SK-N-SH treated with all-trans-retinoic acid at 6 μM for 48 hours (cell line): ENCODE results near the gene DAB1.

Experiments
- ATAC-seq: fragments of 200-7000 bp; cut with Tn5 transposase; 3 replicates; pipeline ENCODE4 v1.9.1; 2020; ENCODE audit warnings: mild to moderate bottlenecking, moderate library complexity
- ARNTL ChIP-seq: fragments of 450-650 bp; formaldehyde crosslinking; IDR thresholded peaks from 2 replicates; pipeline ENCODE4 v1.5.0; 2020; ENCODE audit warnings: low read depth, mild to moderate bottlenecking, moderate library complexity, borderline replicate concordance
- BACH2 ChIP-seq: fragments of 250-450 bp; sonication (Bioruptor Pico); IDR thresholded peaks from 2 replicates; pipeline ENCODE4 v1.9.0; 2021; ENCODE audit warnings: mild to moderate bottlenecking, borderline replicate concordance
- CSDC2 ChIP-seq: fragments of 250-450 bp; sonication (Bioruptor Pico); IDR thresholded peaks from 2 replicates; pipeline ENCODE4 v1.5.0; 2020; ENCODE audit warnings: mild to moderate bottlenecking, moderate library complexity
- ESRRG ChIP-seq: fragments of 250-450 bp; sonication (Bioruptor Pico); IDR thresholded peaks from 2 replicates; pipeline ENCODE4 v1.6.1; 2021; ENCODE audit warnings: mild to moderate bottlenecking
- GLIS3 ChIP-seq: fragments of 250-450 bp; sonication (Bioruptor Pico); IDR thresholded peaks from 2 replicates; pipeline ENCODE4 v1.5.0; 2020; ENCODE audit warnings: mild to moderate bottlenecking, moderate library complexity
- ISL1 ChIP-seq: fragments of 250-450 bp; sonication (Bioruptor Pico); IDR thresholded peaks from 2 replicates; pipeline ENCODE4 v2.1.2; 2022; ENCODE audit warnings: mild to moderate bottlenecking, moderate library complexity
- OSR1 ChIP-seq: fragments of 250-450 bp; sonication (Bioruptor Pico); IDR thresholded peaks from 2 replicates; pipeline ENCODE4 v1.8.0; 2022; ENCODE audit warnings: moderate library complexity, mild to moderate bottlenecking, inconsistent platforms
- PPARA ChIP-seq: fragments of 250-450 bp; sonication (Bioruptor Pico); IDR thresholded peaks from 2 replicates; pipeline ENCODE4 v1.5.0; 2020; ENCODE audit warnings: mild to moderate bottlenecking, borderline replicate concordance
- RARB ChIP-seq: fragments of 250-450 bp; sonication (Bioruptor Pico); IDR thresholded peaks from 2 replicates; pipeline ENCODE4 v1.8.0; 2021; ENCODE audit warnings: mild to moderate bottlenecking, moderate library complexity
- SNAI2 ChIP-seq: fragments of 250-450 bp; sonication (Bioruptor Pico); IDR thresholded peaks from 2 replicates; pipeline ENCODE4 v1.5.0; 2020; ENCODE audit warnings: mild to moderate bottlenecking, moderate library complexity
- TCF4 ChIP-seq: fragments of 250-450 bp; sonication (Bioruptor Pico); IDR thresholded peaks from 2 replicates; pipeline ENCODE4 v1.8.0; 2021; ENCODE audit warnings: mild to moderate bottlenecking, moderate library complexity, borderline replicate concordance
- TOX ChIP-seq: fragments of 250-450 bp; sonication (Bioruptor Pico); IDR thresholded peaks from 2 replicates; pipeline ENCODE4 v1.8.0; 2021; ENCODE audit warnings: mild to moderate bottlenecking, moderate library complexity, borderline replicate concordance
- ZC3H10 ChIP-seq: fragments of 250-450 bp; sonication (Bioruptor Pico); IDR thresholded peaks from 2 replicates; pipeline ENCODE4 v1.5.1; 2021; ENCODE audit warnings: mild to moderate bottlenecking, moderate library complexity
- ZNF565 ChIP-seq: fragments of 450-650 bp; formaldehyde crosslinking; conservative IDR thresholded peaks from 2 replicates; pipeline ENCODE4 v1.5.0; 2020; ENCODE audit warnings: low read depth, mild to moderate bottlenecking, moderate library complexity
- ZNF70 ChIP-seq: fragments of 450-650 bp; formaldehyde crosslinking; IDR thresholded peaks from 2 replicates; pipeline ENCODE4 v1.5.0; 2020; ENCODE audit warnings: mild to moderate bottlenecking, moderate library complexity
- ZNF8 ChIP-seq: fragments of 450-650 bp; formaldehyde crosslinking; IDR thresholded peaks from 2 replicates; pipeline ENCODE4 v1.5.0; 2020; ENCODE audit warnings: mild to moderate bottlenecking, moderate library complexity
- TF ChIP-seq, protein P1 (sequence below): fragments of 250-450 bp; sonication (Bioruptor Pico); IDR thresholded peaks from 2 replicates; pipeline ENCODE4 v1.8.0; 2021; ENCODE audit warnings: low read depth, mild to moderate bottlenecking, moderate library complexity, borderline replicate concordance
- TF ChIP-seq, protein P2 (sequence below): fragments of 250-450 bp; sonication (Bioruptor Pico); IDR thresholded peaks from 2 replicates; pipeline ENCODE4 v1.8.0; 2020; ENCODE audit warnings: mild to moderate bottlenecking, moderate library complexity, borderline replicate concordance
- TF ChIP-seq, protein P3 (sequence below): fragments of 250-450 bp; sonication (Bioruptor Pico); IDR thresholded peaks from 2 replicates; pipeline ENCODE4 v1.5.1; 2020; ENCODE audit warnings: low read depth, mild to moderate bottlenecking, moderate library complexity
- TF ChIP-seq, protein P4 (sequence below): fragments of 250-450 bp; sonication (Bioruptor Pico); IDR thresholded peaks from 2 replicates; pipeline ENCODE4 v1.5.0; 2020; ENCODE audit warnings: mild to moderate bottlenecking, moderate library complexity
- TF ChIP-seq, protein P5 (sequence below): fragments of 250-450 bp; sonication (Bioruptor Pico); IDR thresholded peaks from 2 replicates; pipeline ENCODE4 v1.5.1; 2021; ENCODE audit warnings: mild to moderate bottlenecking, moderate library complexity

Gene DAB1

DNA sequence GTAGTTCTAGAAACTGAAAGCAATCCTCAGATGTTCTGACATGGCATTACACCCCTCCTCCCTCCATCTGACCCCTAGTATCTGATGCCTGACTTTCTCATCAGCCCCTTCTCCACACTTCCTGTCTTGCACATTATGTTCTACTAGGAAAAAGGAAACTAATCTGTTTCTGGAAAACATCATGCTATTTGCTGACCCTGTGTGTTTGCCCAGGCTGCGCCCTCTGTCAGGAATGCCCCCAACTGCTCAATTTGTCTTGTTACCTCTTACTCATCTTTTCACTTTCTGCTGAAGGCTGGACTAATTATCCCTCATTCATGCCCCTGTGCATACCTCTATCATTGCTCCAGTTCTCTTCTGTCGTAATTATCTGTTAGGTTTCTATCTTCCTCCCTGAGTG is 37.5 kb upstream of the DAB1 start (continued):
- TF ChIP-seq, protein P1, sequence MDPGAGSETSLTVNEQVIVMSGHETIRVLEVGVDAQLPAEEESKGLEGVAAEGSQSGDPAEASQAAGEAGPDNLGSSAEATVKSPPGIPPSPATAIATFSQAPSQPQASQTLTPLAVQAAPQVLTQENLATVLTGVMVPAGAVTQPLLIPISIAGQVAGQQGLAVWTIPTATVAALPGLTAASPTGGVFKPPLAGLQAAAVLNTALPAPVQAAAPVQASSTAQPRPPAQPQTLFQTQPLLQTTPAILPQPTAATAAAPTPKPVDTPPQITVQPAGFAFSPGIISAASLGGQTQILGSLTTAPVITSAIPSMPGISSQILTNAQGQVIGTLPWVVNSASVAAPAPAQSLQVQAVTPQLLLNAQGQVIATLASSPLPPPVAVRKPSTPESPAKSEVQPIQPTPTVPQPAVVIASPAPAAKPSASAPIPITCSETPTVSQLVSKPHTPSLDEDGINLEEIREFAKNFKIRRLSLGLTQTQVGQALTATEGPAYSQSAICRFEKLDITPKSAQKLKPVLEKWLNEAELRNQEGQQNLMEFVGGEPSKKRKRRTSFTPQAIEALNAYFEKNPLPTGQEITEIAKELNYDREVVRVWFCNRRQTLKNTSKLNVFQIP (CRISPR knock-in tag), result no peak
- TF ChIP-seq, protein P2, sequence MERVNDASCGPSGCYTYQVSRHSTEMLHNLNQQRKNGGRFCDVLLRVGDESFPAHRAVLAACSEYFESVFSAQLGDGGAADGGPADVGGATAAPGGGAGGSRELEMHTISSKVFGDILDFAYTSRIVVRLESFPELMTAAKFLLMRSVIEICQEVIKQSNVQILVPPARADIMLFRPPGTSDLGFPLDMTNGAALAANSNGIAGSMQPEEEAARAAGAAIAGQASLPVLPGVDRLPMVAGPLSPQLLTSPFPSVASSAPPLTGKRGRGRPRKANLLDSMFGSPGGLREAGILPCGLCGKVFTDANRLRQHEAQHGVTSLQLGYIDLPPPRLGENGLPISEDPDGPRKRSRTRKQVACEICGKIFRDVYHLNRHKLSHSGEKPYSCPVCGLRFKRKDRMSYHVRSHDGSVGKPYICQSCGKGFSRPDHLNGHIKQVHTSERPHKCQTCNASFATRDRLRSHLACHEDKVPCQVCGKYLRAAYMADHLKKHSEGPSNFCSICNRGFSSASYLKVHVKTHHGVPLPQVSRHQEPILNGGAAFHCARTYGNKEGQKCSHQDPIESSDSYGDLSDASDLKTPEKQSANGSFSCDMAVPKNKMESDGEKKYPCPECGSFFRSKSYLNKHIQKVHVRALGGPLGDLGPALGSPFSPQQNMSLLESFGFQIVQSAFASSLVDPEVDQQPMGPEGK (CRISPR knock-in tag), result no peak

DNA sequence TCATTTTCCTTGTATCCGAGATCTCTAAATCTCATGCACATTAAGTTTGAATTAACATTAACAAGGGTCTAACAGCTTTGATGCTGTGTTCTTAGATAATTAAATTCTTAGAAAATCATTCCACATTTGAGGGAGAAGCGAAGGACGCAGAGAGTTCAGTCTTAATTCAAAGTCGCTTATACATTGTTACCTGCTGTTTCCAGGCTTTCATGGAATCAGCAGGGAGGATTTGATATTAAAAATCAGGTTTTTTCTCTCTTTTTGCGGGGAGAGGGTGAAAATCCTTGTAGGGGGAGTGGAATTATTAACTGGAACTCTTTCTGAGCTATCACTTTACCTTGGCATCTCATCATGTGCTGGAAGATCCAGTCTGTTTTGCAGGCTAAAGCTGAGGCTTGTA is 27.7 kb upstream of the DAB1 start:
- TF ChIP-seq, protein P3, sequence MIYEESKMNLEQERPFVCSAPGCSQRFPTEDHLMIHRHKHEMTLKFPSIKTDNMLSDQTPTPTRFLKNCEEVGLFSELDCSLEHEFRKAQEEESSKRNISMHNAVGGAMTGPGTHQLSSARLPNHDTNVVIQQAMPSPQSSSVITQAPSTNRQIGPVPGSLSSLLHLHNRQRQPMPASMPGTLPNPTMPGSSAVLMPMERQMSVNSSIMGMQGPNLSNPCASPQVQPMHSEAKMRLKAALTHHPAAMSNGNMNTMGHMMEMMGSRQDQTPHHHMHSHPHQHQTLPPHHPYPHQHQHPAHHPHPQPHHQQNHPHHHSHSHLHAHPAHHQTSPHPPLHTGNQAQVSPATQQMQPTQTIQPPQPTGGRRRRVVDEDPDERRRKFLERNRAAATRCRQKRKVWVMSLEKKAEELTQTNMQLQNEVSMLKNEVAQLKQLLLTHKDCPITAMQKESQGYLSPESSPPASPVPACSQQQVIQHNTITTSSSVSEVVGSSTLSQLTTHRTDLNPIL (CRISPR knock-in tag), result no peak
- no peak for TF ChIP-seq TOX (CRISPR knock-in tag)
- no peak for TF ChIP-seq ARNTL
- no peak for TF ChIP-seq TCF4 (CRISPR knock-in tag)
- no peak for TF ChIP-seq RARB
- no peak for TF ChIP-seq ESRRG (CRISPR knock-in tag)
- TF ChIP-seq SNAI2 (CRISPR knock-in tag), result no peak
- no peak for TF ChIP-seq GLIS3 (CRISPR knock-in tag)
- no peak for TF ChIP-seq CSDC2 (CRISPR knock-in tag)
- no peak for TF ChIP-seq ZC3H10 (CRISPR knock-in tag)
- TF ChIP-seq BACH2 (CRISPR knock-in tag), result no peak
- TF ChIP-seq ZNF565 (CRISPR knock-in tag), result no peak
- no peak for TF ChIP-seq OSR1 (CRISPR knock-in tag)
- TF ChIP-seq, protein P2 (CRISPR knock-in tag), result no peak
- no peak for TF ChIP-seq ZNF70 (CRISPR knock-in tag)
- no peak for TF ChIP-seq ISL1
- TF ChIP-seq, protein P1 (CRISPR knock-in tag), result no peak
- TF ChIP-seq ZNF8, result no peak
- TF ChIP-seq, all 23 proteins: peak for 0
- no peak for ATAC-seq

DNA sequence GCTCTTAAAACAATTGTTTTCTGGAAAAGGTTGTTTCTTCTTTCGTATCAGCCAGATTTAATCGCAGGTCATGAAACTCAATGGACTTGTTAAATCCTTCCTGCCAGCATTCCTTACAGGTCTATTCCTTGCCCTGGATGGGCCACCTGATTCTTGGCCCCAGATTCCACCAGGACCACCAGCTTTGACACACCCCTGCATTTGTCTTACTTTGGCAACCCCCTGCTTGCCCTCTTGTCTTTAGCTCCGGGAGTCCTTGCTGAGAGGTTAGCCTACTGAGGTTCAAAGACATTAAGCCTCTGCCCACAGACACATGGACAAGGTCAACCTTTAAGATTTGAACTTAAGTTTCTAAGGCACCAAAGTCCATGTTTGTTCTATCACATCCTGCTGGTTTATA is 27.1 kb upstream of the DAB1 start:
- ATAC-seq, result no peak
- TF ChIP-seq ZNF70 (CRISPR knock-in tag) (no peak), TOX (CRISPR knock-in tag) (no peak), RARB (no peak), GLIS3 (CRISPR knock-in tag) (no peak), PPARA (CRISPR knock-in tag) (no peak), TCF4 (CRISPR knock-in tag) (no peak), ISL1 (no peak), ZNF8 (no peak)
- TF ChIP-seq, protein P4, sequence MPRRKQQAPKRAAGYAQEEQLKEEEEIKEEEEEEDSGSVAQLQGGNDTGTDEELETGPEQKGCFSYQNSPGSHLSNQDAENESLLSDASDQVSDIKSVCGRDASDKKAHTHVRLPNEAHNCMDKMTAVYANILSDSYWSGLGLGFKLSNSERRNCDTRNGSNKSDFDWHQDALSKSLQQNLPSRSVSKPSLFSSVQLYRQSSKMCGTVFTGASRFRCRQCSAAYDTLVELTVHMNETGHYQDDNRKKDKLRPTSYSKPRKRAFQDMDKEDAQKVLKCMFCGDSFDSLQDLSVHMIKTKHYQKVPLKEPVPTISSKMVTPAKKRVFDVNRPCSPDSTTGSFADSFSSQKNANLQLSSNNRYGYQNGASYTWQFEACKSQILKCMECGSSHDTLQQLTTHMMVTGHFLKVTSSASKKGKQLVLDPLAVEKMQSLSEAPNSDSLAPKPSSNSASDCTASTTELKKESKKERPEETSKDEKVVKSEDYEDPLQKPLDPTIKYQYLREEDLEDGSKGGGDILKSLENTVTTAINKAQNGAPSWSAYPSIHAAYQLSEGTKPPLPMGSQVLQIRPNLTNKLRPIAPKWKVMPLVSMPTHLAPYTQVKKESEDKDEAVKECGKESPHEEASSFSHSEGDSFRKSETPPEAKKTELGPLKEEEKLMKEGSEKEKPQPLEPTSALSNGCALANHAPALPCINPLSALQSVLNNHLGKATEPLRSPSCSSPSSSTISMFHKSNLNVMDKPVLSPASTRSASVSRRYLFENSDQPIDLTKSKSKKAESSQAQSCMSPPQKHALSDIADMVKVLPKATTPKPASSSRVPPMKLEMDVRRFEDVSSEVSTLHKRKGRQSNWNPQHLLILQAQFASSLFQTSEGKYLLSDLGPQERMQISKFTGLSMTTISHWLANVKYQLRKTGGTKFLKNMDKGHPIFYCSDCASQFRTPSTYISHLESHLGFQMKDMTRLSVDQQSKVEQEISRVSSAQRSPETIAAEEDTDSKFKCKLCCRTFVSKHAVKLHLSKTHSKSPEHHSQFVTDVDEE (CRISPR knock-in tag), result no peak
- TF ChIP-seq, protein P3 (CRISPR knock-in tag), result no peak
- TF ChIP-seq, protein P5, sequence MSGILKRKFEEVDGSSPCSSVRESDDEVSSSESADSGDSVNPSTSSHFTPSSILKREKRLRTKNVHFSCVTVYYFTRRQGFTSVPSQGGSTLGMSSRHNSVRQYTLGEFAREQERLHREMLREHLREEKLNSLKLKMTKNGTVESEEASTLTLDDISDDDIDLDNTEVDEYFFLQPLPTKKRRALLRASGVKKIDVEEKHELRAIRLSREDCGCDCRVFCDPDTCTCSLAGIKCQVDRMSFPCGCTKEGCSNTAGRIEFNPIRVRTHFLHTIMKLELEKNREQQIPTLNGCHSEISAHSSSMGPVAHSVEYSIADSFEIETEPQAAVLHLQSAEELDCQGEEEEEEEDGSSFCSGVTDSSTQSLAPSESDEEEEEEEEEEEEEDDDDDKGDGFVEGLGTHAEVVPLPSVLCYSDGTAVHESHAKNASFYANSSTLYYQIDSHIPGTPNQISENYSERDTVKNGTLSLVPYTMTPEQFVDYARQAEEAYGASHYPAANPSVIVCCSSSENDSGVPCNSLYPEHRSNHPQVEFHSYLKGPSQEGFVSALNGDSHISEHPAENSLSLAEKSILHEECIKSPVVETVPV, result no peak
- TF ChIP-seq, protein P2 (CRISPR knock-in tag), result no peak
